ENCODE results near the gene HS6ST1. TPM values are rescaled to one million over a fixed set of nuclear protein-coding genes. Genes with fewer than 3 reads are reported as not detected.

HS6ST1 gene
- total and polyA plus RNA-seq, 2 donors (not counting 3 experiments of a cell fraction or from before 2014, with no cell fraction given), result 12.8 to 19.4 TPM

GRCh38 chr2:128346291-128347170 lies 27.9 kb upstream of the HS6ST1 start:
- Histone ChIP-seq H3K9me3 (replicated peaks; ENCODE audit: control insufficient read depth, insufficient read depth, low read length) (no peaks in the 10 kb centered on the region), H3K9ac (replicated peaks; ENCODE audit: extremely low read depth, insufficient read depth, low read length) (no peak overlapping the region), H3K4me2 (ENCODE audit: insufficient read depth, low read length) (no peak overlapping the region), H3K36me3 (ENCODE audit: control insufficient read depth in 2 of 2, extremely low read depth in 1 of 2, insufficient read depth in 2 of 2, low read length in 2 of 2) (no peaks in the 10 kb centered on the region), H3K9me1 (replicated peaks; ENCODE audit: control insufficient read depth, extremely low read depth, insufficient read depth, low read length) (no peaks in the 10 kb centered on the region), H3K4me1 (ENCODE audit: control insufficient read depth, extremely low read depth, insufficient read depth, low read length) (no peaks in the 10 kb centered on the region), H3K79me2 (ENCODE audit: control insufficient read depth, insufficient read depth, low read length) (no peaks in the 10 kb centered on the region), H2AFZ (ENCODE audit: low read depth, low read length) (no peak overlapping the region), H4K20me1 (replicated peaks; ENCODE audit: control insufficient read depth, extremely low read depth, insufficient read depth, low read length) (no peaks in the 10 kb centered on the region), H3K27ac (ENCODE audit: insufficient read depth, low read depth, low read length) (no peak overlapping the region), H3K4me3 (replicated peaks in 1 of 3; ENCODE audit: insufficient read depth in 1 of 3, low read depth in 1 of 3, low read length in 3 of 3) (no peak overlapping the region), H3K27me3 (ENCODE audit: control insufficient read depth in 2 of 2, insufficient read depth in 2 of 2, low read length in 2 of 2) (peaks cover 0 to 3% of the 10 kb centered on the region in 2 experiments)
- no TSS peak for BruUV-seq (replicated peaks)
- DNase-seq (ENCODE audit: low read depth, low spot score), result no peak
- intact Hi-C loops (cut with micrococcal nuclease) (no loop called here), dilution Hi-C loops (cut with MboI; ENCODE audit: extremely low pct_ligation_motif_present, low sequenced_read_pairs) (no loop called here)
- FAIRE-seq, result no peak
- POLR2A ChIA-PET, result no interaction called here
- no peak for TF ChIP-seq CTCF (IDR thresholded peaks at IDR 0.05; ENCODE audit: extremely low read depth in 1 of 2, insufficient read depth in 1 of 2, low read depth in 1 of 2, low read length in 2 of 2)
- TF ChIP-seq MAX (IDR thresholded peaks at IDR 0.05; ENCODE audit: insufficient read depth, insufficient read length), result no peak
- TF ChIP-seq POLR2AphosphoS5 (IDR thresholded peaks at IDR 0.05; ENCODE audit: insufficient read depth, low read depth, low read length), result no peak
- CTCF ChIA-PET, result no interaction called here
